MCF 10A (cell line): ENCODE measurements around the gene AQP12A. TPM values are rescaled to one million over a fixed set of nuclear protein-coding genes. Genes with fewer than 3 reads are reported as not detected.

Source experiments
- BruUV-seq: library from RNA; stranded (reverse); fragments of 400-500 nt; replicated peaks from 2 replicates; lab custom pipeline; 2021; lab: Mats Ljungman, UMichigan
- CTCF ChIA-PET: fragments of 300-600 bp; sonication (Branson Sonifier 250); formaldehyde crosslinking; extraction: SDS; loops from one replicate; lab custom pipeline; 2021; ENCODE audit warnings: antibody characterized with exemption, inconsistent platforms; lab: Yijun Ruan, JAX
- POLR2A ChIA-PET: fragments of 300-600, 350-650 bp; sonication (Branson Sonifier 250); formaldehyde crosslinking; extraction: SDS; loops from one replicate; lab custom pipeline; 2020; ENCODE audit warnings: antibody characterized with exemption, inconsistent platforms; lab: Yijun Ruan, JAX
- DNase-seq: peaks from one replicate; pipeline ENCODE4 v3.0.0-alpha.2; 2018; ENCODE audit not compliant: unreplicated experiment
- H3K27ac Mint-ChIP-seq: one replicate; pipeline ENCODE4 v1.8.0; 2022; ENCODE audit warnings: mild to moderate bottlenecking, low read depth, mixed read lengths; ENCODE audit not compliant: unreplicated experiment
- H3K27me3 Mint-ChIP-seq: one replicate; pipeline ENCODE4 v1.8.0; 2022; ENCODE audit warnings: mixed read lengths; ENCODE audit not compliant: insufficient read depth, unreplicated experiment
- H3K36me3 Mint-ChIP-seq: one replicate; pipeline ENCODE4 v1.8.0; 2022; ENCODE audit warnings: mild to moderate bottlenecking, moderate library complexity, mixed read lengths; ENCODE audit not compliant: insufficient read depth, unreplicated experiment
- H3K4me1 Mint-ChIP-seq: one replicate; pipeline ENCODE4 v1.8.0; 2022; ENCODE audit warnings: mixed read lengths; ENCODE audit not compliant: insufficient read depth, unreplicated experiment
- H3K4me3 Mint-ChIP-seq: one replicate; pipeline ENCODE4 v1.8.0; 2022; ENCODE audit warnings: mild to moderate bottlenecking, moderate library complexity, mixed read lengths; ENCODE audit not compliant: unreplicated experiment
- H3K9me3 Mint-ChIP-seq: one replicate; pipeline ENCODE4 v1.8.0; 2022; ENCODE audit warnings: mixed read lengths; ENCODE audit not compliant: unreplicated experiment
- CTCF ChIP-seq: fragments of 200-600 bp; IDR thresholded peaks from one replicate; pipeline ENCODE4 v1.8.0; 2022; ENCODE audit warnings: antibody characterized with exemption, mild to moderate bottlenecking; ENCODE audit not compliant: unreplicated experiment
- intact Hi-C: fragments of 100-400 bp; cut with micrococcal nuclease; formaldehyde crosslinking; loops from 2 replicates; pipeline ENCODE4 v1.14.1; 2022
- total RNA-seq: library from RNA; stranded (reverse); gene quantifications from 2 replicates; pipeline ENCODE4 v1.2.3, GENCODE V29; 2022

The AQP12A gene
- total RNA-seq, 1 experiment from 2014 or later, result not detected

GRCh38 chr2:240739797-240740196 is 48.1 kb downstream of the AQP12A start:
- no peak for TF ChIP-seq CTCF
- no peak overlapping the region for H3K27ac Mint-ChIP-seq
- no peak overlapping the region for H3K4me3 Mint-ChIP-seq
- ChIA-PET CTCF (no interaction called here), POLR2A (no interaction called here)
- H3K27me3 Mint-ChIP-seq, result peaks cover 10% of the 10 kb centered on the region
- no TSS peak for BruUV-seq
- no peak for DNase-seq
- intact Hi-C loops, result no loop called here
- no peaks in the 10 kb centered on the region for H3K4me1 Mint-ChIP-seq
- no peaks in the 10 kb centered on the region for H3K9me3 Mint-ChIP-seq
- H3K36me3 Mint-ChIP-seq, result no peaks in the 10 kb centered on the region

- H3K27me3 Mint-ChIP-seq, result peaks cover 10% of the 10 kb centered on the region
- no peak for TF ChIP-seq CTCF
- POLR2A ChIA-PET, result no interaction called here
- no peaks in the 10 kb centered on the region for H3K4me1 Mint-ChIP-seq
- intact Hi-C loops, result no loop called here
- H3K36me3 Mint-ChIP-seq, result no peaks in the 10 kb centered on the region
- H3K9me3 Mint-ChIP-seq, result no peaks in the 10 kb centered on the region
- CTCF ChIA-PET, result interaction anchor here (0.6 kb wide), 1 partner anchor 53 kb away, joined by 3 read pairs; no protein-coding TSS in a partner anchor
- DNase-seq, result no peak
- no TSS peak for BruUV-seq
- H3K27ac Mint-ChIP-seq, result no peak overlapping the region
- H3K4me3 Mint-ChIP-seq, result no peak overlapping the region
Observed at GRCh38 chr2:240741091-240741490, 49.4 kb downstream of the AQP12A start.

- Mint-ChIP-seq H3K4me1 (no peaks in the 10 kb centered on the region), H3K27me3 (peaks cover 10% of the 10 kb centered on the region), H3K9me3 (no peaks in the 10 kb centered on the region), H3K27ac (no peak overlapping the region), H3K36me3 (no peaks in the 10 kb centered on the region), H3K4me3 (no peak overlapping the region)
- no peak for TF ChIP-seq CTCF
- ChIA-PET CTCF (interaction anchor here (0.5 to 0.6 kb wide), 3 partner anchors 12 to 891 kb away, joined by 3 read pairs; no protein-coding TSS in a partner anchor), POLR2A (no interaction called here)
- no TSS peak for BruUV-seq
- DNase-seq, result no peak
- intact Hi-C loops, result no loop called here
Observed at GRCh38 chr2:240742602-240743095, 51.0 kb downstream of the AQP12A start.

- ChIA-PET CTCF (no interaction called here), POLR2A (interaction anchor here (0.6 kb wide), 1 partner anchor 1001 kb away, joined by 4 read pairs; no protein-coding TSS in a partner anchor)
- no peak overlapping the region for H3K4me3 Mint-ChIP-seq
- TF ChIP-seq CTCF, result no peak
- H3K27me3 Mint-ChIP-seq, result peaks cover 10% of the 10 kb centered on the region
- no peaks in the 10 kb centered on the region for H3K9me3 Mint-ChIP-seq
- H3K27ac Mint-ChIP-seq, result no peak overlapping the region
- intact Hi-C loops, result no loop called here
- H3K4me1 Mint-ChIP-seq, result no peaks in the 10 kb centered on the region
- BruUV-seq, result no TSS peak
- no peaks in the 10 kb centered on the region for H3K36me3 Mint-ChIP-seq
- no peak for DNase-seq
Observed at GRCh38 chr2:240745456-240745855, 53.8 kb downstream of the AQP12A start.
